K562 (cell line): ENCODE results near the gene RGS19. TPM values are rescaled to one million over a fixed set of nuclear protein-coding genes. Genes with fewer than 3 reads are reported as not detected.

Experiments used
- CREBBP ChIP-seq: IDR thresholded peaks from one replicate; pipeline ENCODE4 v1.6.1; 2012; ENCODE audit warnings: low read depth, mild to moderate bottlenecking, control low read depth, inconsistent platforms, low read length
- PCBP2 ChIP-seq: fragments of 200-400 bp; formaldehyde crosslinking; IDR thresholded peaks from 2 replicates; pipeline ENCODE4 v1.6.1; 2018; ENCODE audit warnings: low read length, low read depth, mild to moderate bottlenecking, moderate library complexity; ENCODE audit not compliant: poor library complexity, severe bottlenecking
- RAD21 ChIP-seq, 2 experiments: fragments of 250-450 bp in 1 of 2; fragments of 450-650 bp in 1 of 2; sonication (Bioruptor Pico) in 1 of 2; formaldehyde crosslinking in 1 of 2; IDR thresholded peaks in 1 of 2; conservative IDR thresholded peaks in 1 of 2; 2 replicates each; pipeline versions ENCODE4 v1.4.0 to v1.8.0; 2020 to 2022; ENCODE audit warnings: mild to moderate bottlenecking in 2 of 2, moderate library complexity in 1 of 2
- RBM14 ChIP-seq: fragments of 200-400 bp; formaldehyde crosslinking; IDR thresholded peaks from 2 replicates; pipeline ENCODE4 v1.6.1; 2018; ENCODE audit warnings: low read depth, mild to moderate bottlenecking, low read length, moderate library complexity, borderline replicate concordance; ENCODE audit not compliant: insufficient read depth
- REST ChIP-seq, 2 experiments: fragments of 450-650 bp; formaldehyde crosslinking in 1 of 2; IDR thresholded peaks; 2 replicates each; pipeline versions ENCODE4 v1.4.0 to v1.6.1; 2014 to 2020; ENCODE audit warnings: mild to moderate bottlenecking in 2 of 2, borderline replicate concordance in 1 of 2, low read depth in 1 of 2
- STAT5B ChIP-seq: fragments of 250-450 bp; sonication (Bioruptor Pico); IDR thresholded peaks from 2 replicates; pipeline ENCODE4 v1.8.0; 2021; ENCODE audit warnings: mild to moderate bottlenecking, inconsistent platforms
- SUPT5H ChIP-seq: fragments of 450-650 bp; IDR thresholded peaks from 2 replicates; pipeline ENCODE4 v1.6.1; 2016
- TRIM28 ChIP-seq: fragments of 450-650 bp; IDR thresholded peaks from 2 replicates; pipeline ENCODE4 v1.6.1; 2017
- polyA plus RNA-seq, 8 experiments: library from polyadenylated mRNA; depleted of rRNA in 4 of 8; stranded (reverse) in 5 of 8; unstranded in 3 of 8; fragments of >200 nt; fragmentation: Nextera tagmentation in 2 of 8; fragmentation: Illumina TruSeq in 1 of 8; extraction: Ambion mirVana in 2 of 8; extraction: Trizol in 1 of 8; gene quantifications; 2 replicates each; pipeline versions ENCODE4 v1.2.1 to v1.2.3, GENCODE V29; 2011 to 2014; ENCODE audit warnings: inconsistent platforms in 1 of 8, missing spikeins in 1 of 8
- total RNA-seq, 7 experiments: library from RNA; depleted of rRNA in 6 of 7; stranded (reverse); fragments of >200 nt in 6 of 7; fragmentation: Illumina TruSeq in 2 of 7; extraction: Trizol in 2 of 7; gene quantifications; 2 replicates each; pipeline versions ENCODE4 v1.2.1 to v1.2.3, GENCODE V29; 2011 to 2021; ENCODE audit warnings: low replicate concordance in 1 of 7
- TF ChIP-seq, protein P1 (sequence below): sonication (generic); formaldehyde crosslinking; IDR thresholded peaks from 2 replicates; pipeline ENCODE4 v1.4.0; 2020; ENCODE audit warnings: mild to moderate bottlenecking, missing genetic modification reagents
- TF ChIP-seq, protein P2 (sequence below): sonication (generic); formaldehyde crosslinking; IDR thresholded peaks from 2 replicates; pipeline ENCODE4 v1.8.0; 2023; ENCODE audit warnings: missing genetic modification reagents, mild to moderate bottlenecking, borderline replicate concordance

Gene RGS19
- total and polyA plus RNA-seq, 9 of the 15 experiments (the other 6 are each of a cell fraction or from before 2014, with no cell fraction given), result 0.41 to 23.7 (median 14.6) TPM

DNA sequence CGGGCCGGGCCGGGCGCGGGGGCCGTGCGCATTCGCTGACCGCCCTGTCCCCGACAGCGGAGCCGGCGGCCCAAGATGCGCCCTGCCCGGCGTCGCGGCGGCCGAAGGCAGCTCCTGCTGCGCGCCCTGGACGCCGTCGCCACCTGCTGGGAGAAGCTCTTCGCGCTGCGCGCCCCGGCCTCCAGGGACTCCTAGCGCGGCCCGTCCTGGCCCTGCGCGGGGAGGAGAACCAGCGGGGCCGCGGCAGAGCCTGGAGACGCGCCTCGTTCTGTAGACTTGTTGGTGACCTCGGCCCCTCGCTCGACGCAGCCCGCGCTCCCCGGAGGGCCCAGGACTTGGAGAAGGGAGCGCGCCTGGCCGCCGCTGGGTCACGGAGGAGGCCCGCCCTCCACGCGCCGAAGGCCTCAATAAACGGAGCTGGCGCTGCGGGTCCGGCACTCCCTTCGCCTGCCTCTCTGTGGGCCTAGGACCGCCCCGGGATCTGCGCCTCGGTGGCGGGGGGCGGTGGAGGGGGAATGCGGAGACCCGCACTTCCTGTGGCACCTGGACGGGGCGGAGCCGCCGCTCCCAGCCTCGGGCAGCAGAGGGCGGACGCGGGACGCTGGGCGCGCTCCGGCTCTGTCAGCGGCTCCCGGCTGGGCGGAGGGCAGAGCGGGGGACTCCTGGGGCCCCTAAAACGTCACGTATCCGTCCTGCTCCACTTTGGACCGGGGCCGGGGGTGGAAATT, 40.6 kb downstream of the RGS19 start (continued):
- TF ChIP-seq RAD21 (CRISPR knock-in tag; conservative IDR thresholded peaks at IDR 0.05 in 1 of 2, IDR thresholded peaks at IDR 0.05 in 1 of 2) (peak; percentile 60 to 73), RBM14 (no peak), STAT5B (CRISPR knock-in tag) (no peak), SUPT5H (peak; percentile 46), TRIM28 (no peak), REST (IDR thresholded peaks at IDR 0.05; ENCODE audit: borderline replicate concordance) (peak; percentile 57; the same call in 1 of the 2 replicates), REST (CRISPR knock-in tag; IDR thresholded peaks at IDR 0.05; ENCODE audit: low read depth) (no peak), PCBP2 (no peak), CREBBP (no peak)
- TF ChIP-seq, protein P1, sequence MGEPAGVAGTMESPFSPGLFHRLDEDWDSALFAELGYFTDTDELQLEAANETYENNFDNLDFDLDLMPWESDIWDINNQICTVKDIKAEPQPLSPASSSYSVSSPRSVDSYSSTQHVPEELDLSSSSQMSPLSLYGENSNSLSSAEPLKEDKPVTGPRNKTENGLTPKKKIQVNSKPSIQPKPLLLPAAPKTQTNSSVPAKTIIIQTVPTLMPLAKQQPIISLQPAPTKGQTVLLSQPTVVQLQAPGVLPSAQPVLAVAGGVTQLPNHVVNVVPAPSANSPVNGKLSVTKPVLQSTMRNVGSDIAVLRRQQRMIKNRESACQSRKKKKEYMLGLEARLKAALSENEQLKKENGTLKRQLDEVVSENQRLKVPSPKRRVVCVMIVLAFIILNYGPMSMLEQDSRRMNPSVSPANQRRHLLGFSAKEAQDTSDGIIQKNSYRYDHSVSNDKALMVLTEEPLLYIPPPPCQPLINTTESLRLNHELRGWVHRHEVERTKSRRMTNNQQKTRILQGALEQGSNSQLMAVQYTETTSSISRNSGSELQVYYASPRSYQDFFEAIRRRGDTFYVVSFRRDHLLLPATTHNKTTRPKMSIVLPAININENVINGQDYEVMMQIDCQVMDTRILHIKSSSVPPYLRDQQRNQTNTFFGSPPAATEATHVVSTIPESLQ (CRISPR knock-in tag), result no peak
- TF ChIP-seq, protein P2, sequence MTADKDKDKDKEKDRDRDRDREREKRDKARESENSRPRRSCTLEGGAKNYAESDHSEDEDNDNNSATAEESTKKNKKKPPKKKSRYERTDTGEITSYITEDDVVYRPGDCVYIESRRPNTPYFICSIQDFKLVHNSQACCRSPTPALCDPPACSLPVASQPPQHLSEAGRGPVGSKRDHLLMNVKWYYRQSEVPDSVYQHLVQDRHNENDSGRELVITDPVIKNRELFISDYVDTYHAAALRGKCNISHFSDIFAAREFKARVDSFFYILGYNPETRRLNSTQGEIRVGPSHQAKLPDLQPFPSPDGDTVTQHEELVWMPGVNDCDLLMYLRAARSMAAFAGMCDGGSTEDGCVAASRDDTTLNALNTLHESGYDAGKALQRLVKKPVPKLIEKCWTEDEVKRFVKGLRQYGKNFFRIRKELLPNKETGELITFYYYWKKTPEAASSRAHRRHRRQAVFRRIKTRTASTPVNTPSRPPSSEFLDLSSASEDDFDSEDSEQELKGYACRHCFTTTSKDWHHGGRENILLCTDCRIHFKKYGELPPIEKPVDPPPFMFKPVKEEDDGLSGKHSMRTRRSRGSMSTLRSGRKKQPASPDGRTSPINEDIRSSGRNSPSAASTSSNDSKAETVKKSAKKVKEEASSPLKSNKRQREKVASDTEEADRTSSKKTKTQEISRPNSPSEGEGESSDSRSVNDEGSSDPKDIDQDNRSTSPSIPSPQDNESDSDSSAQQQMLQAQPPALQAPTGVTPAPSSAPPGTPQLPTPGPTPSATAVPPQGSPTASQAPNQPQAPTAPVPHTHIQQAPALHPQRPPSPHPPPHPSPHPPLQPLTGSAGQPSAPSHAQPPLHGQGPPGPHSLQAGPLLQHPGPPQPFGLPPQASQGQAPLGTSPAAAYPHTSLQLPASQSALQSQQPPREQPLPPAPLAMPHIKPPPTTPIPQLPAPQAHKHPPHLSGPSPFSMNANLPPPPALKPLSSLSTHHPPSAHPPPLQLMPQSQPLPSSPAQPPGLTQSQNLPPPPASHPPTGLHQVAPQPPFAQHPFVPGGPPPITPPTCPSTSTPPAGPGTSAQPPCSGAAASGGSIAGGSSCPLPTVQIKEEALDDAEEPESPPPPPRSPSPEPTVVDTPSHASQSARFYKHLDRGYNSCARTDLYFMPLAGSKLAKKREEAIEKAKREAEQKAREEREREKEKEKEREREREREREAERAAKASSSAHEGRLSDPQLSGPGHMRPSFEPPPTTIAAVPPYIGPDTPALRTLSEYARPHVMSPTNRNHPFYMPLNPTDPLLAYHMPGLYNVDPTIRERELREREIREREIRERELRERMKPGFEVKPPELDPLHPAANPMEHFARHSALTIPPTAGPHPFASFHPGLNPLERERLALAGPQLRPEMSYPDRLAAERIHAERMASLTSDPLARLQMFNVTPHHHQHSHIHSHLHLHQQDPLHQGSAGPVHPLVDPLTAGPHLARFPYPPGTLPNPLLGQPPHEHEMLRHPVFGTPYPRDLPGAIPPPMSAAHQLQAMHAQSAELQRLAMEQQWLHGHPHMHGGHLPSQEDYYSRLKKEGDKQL (CRISPR knock-in tag), result 0 out of 2 replicates have a peak, but pooled peaks have one; percentile 88
